Muscle of leg (tissue), 16 donors: ENCODE results near the gene NEURL2. TPM values are rescaled to one million over a fixed set of nuclear protein-coding genes. Genes with fewer than 3 reads are reported as not detected.

Experiments
- DNase-seq: peaks from one replicate; pipeline ENCODE4 v3.0.0; 2013
- H3K27ac ChIP-seq: one replicate; pipeline ENCODE4 v1.5.1; 2013; ENCODE audit warnings: mild to moderate bottlenecking, low read length, control low read depth
- H3K27me3 ChIP-seq: one replicate; pipeline ENCODE4 v1.6.1; 2013; ENCODE audit warnings: low read length; ENCODE audit not compliant: control insufficient read depth, insufficient read depth
- H3K36me3 ChIP-seq: one replicate; pipeline ENCODE4 v1.6.1; 2013; ENCODE audit warnings: low read length; ENCODE audit not compliant: control insufficient read depth, insufficient read depth
- H3K4me1 ChIP-seq: one replicate; pipeline ENCODE4 v1.6.1; 2013; ENCODE audit warnings: low read length; ENCODE audit not compliant: control insufficient read depth, insufficient read depth
- H3K4me3 ChIP-seq: one replicate; pipeline ENCODE4 v1.5.1; 2013; ENCODE audit warnings: low read length, control low read depth
- H3K9me3 ChIP-seq: replicated peaks from 2 replicates; pipeline ENCODE4 v1.6.1; 2013; ENCODE audit warnings: low read depth, low read length; ENCODE audit not compliant: control insufficient read depth
- WGBS: methylation state at CpG from one replicate; pipeline ENCODE4 v1.1.5; 2013; ENCODE audit warnings: missing lambda C conversion rate; ENCODE audit not compliant: insufficient coverage; 5-methylcytosine and 5-hydroxymethylcytosine counted together
- long read RNA-seq, 11 donors: transcript quantifications; one replicate each; lab custom pipeline, GENCODE V29; 2026
- polyA plus RNA-seq, 8 donors: library from polyadenylated mRNA; unstranded; fragments of 120-200 nt; gene quantifications; one replicate each; pipeline versions ENCODE4 v1.2.1 to v1.2.3, GENCODE V29; 2013; ENCODE audit warnings: inconsistent platforms in 1 of 8, low replicate concordance in 1 of 8; ENCODE audit not compliant: insufficient read length in 8 of 8, insufficient read depth in 1 of 8
- total RNA-seq: library from RNA; stranded (reverse); fragments of 120-200 nt; gene quantifications from one replicate; pipeline ENCODE4 v1.2.4, GENCODE V29; 2013

The NEURL2 gene, protein sequence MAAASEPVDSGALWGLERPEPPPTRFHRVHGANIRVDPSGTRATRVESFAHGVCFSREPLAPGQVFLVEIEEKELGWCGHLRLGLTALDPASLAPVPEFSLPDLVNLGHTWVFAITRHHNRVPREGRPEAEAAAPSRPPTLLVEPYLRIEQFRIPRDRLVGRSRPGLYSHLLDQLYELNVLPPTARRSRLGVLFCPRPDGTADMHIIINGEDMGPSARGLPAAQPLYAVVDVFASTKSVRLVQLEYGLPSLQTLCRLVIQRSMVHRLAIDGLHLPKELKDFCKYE
- total RNA-seq = 15.0 TPM
- 10 to 100 TPM; 10.3 to 18.8 (median 16.0) TPM for polyA plus RNA-seq
- long read RNA-seq, donor 1, transcript NEURL2-201 (2 exons, 1,278 nt) = major isoform, 6 of 6 reads
- long read RNA-seq, donor 1, partial matches to known transcripts = 0 of 6 reads
- long read RNA-seq, donor 1, other reads (novel, unspliced or antisense) = 0 of 6 reads
- long read RNA-seq, donor 2 = 0 reads
- long read RNA-seq, donor 3, transcript NEURL2-201 (2 exons, 1,278 nt) = major isoform, 12 of 40 reads
- long read RNA-seq, donor 3, partial matches to known transcripts = 20 of 40 reads
- long read RNA-seq, donor 3, other reads (novel, unspliced or antisense) = 8 of 40 reads
- long read RNA-seq, donor 4, transcript NEURL2-201 (2 exons, 1,278 nt) = major isoform, 5 of 25 reads
- long read RNA-seq, donor 4, partial matches to known transcripts = 20 of 25 reads
- long read RNA-seq, donor 4, other reads (novel, unspliced or antisense) = 0 of 25 reads
- long read RNA-seq, donor 5, transcript NEURL2-201 (2 exons, 1,278 nt) = major isoform, 25 of 25 reads
- long read RNA-seq, donor 5, partial matches to known transcripts = 0 of 25 reads
- long read RNA-seq, donor 5, other reads (novel, unspliced or antisense) = 0 of 25 reads
- long read RNA-seq, donor 6, transcript NEURL2-201 (2 exons, 1,278 nt) = major isoform, 24 of 94 reads
- long read RNA-seq, donor 6, partial matches to known transcripts = 57 of 94 reads
- long read RNA-seq, donor 6, other reads (novel, unspliced or antisense) = 13 of 94 reads
- long read RNA-seq, donor 7, transcript NEURL2-201 (2 exons, 1,278 nt) = major isoform, 16 of 16 reads
- long read RNA-seq, donor 7, partial matches to known transcripts = 0 of 16 reads
- long read RNA-seq, donor 7, other reads (novel, unspliced or antisense) = 0 of 16 reads
- long read RNA-seq, donor 8, partial matches to known transcripts = 0 of 1 reads
- long read RNA-seq, donor 8, other reads (novel, unspliced or antisense) = 0 of 1 reads
- long read RNA-seq, donor 9, transcript NEURL2-201 (2 exons, 1,278 nt) = major isoform, 12 of 12 reads
- long read RNA-seq, donor 9, partial matches to known transcripts = 0 of 12 reads
- long read RNA-seq, donor 9, other reads (novel, unspliced or antisense) = 0 of 12 reads
- long read RNA-seq, donor 10, transcript NEURL2-201 (2 exons, 1,278 nt) = major isoform, 10 of 11 reads
- long read RNA-seq, donor 10, partial matches to known transcripts = 0 of 11 reads
- long read RNA-seq, donor 10, other reads (novel, unspliced or antisense) = 0 of 11 reads
- long read RNA-seq, donor 11, transcript NEURL2-201 (2 exons, 1,278 nt) = major isoform, 10 of 10 reads
- long read RNA-seq, donor 11, partial matches to known transcripts = 0 of 10 reads
- long read RNA-seq, donor 11, other reads (novel, unspliced or antisense) = 0 of 10 reads

DNA sequence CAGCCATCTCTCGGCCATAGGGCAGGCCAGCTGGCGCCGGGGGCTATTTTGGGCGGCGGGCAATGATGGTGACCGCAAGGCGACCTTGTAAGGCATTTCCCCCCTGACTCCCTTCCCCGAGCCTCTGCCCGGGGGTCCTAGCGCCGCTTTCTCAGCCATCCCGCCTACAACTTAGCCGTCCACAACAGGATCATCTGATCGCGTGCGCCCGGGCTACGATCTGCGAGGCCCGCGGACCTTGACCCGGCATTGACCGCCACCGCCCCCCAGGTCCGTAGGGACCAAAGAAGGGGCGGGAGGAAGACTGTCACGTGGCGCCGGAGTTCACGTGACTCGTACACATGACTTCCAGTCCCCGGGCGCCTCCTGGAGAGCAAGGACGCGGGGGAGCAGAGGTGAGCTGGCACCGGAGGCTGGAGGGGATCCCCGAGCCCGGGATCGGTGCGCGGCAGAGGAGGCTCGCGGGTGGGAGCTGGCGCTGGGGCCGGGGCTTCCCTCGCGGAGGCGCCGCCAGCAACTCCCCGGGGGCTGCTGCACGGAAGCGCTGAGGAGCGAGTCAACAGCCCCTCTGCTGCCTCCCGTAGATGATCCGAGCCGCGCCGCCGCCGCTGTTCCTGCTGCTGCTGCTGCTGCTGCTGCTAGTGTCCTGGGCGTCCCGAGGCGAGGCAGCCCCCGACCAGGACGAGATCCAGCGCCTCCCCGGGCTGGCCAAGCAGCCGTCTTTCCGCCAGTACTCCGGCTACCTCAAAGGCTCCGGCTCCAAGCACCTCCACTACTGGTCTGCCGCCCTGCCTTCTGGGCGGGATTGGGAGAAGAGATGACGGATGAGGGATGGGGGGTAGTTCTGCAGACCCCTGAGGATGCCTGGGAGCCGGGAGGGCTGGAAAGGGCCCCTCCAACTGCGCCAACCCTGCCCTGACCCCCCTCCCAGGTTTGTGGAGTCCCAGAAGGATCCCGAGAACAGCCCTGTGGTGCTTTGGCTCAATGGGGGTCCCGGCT, at the start of gene NEURL2, which contains the start of gene CTSA:
NEURL2 (minus strand) TSS at position 224 of the 999 bp plus-strand sequence; CDS start at position 7, 217 bp downstream.
CTSA (plus strand) TSS at position 351 of the 999 bp plus-strand sequence; CDS start at position 585, 234 bp downstream.
- Histone ChIP-seq H3K36me3 (peaks cover 59% of the 10 kb centered on the region), H3K27me3 (no peaks in the 10 kb centered on the region), H3K27ac (peak within 1 kb of the TSS; percentile 94), H3K4me3 (peak within 1 kb of the TSS; percentile 90), H3K4me1 (peaks cover 28% of the 10 kb centered on the region), H3K9me3 (no peaks in the 10 kb centered on the region)
- peak; percentile 97 for DNase-seq
- WGBS = under 1% methylated on average over 72 of the region's 78 CpGs

DNA sequence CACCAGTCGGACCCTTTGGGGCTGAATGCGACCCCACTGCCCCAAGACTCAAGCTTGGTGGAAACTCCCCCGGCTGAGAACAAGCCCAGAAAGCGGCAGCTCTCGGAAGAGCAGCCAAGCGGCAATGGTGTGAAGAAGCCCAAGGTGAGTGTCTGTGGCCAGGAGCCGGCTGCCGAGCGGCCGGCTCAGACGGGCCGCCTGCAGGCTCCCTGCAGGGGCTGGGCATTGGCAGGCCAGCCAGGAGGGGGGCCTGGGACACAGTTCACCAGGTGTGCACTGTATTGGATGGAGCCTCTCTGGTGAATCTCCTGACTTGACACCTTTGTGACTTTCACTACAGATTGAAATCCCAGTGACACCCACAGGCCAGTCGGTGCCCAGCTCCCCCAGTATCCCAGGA, 49.5 kb upstream of the NEURL2 start:
- peaks cover 79% of the 10 kb centered on the region for H3K36me3 ChIP-seq
- no peak overlapping the region for H3K4me3 ChIP-seq
- H3K27me3 ChIP-seq = no peaks in the 10 kb centered on the region
- H3K4me1 ChIP-seq = peaks cover 5% of the 10 kb centered on the region
- no peak for DNase-seq
- no peak overlapping the region for H3K27ac ChIP-seq
- no peaks in the 10 kb centered on the region for H3K9me3 ChIP-seq
- WGBS = 92% methylated on average over 10 of the region's 13 CpGs

DNA sequence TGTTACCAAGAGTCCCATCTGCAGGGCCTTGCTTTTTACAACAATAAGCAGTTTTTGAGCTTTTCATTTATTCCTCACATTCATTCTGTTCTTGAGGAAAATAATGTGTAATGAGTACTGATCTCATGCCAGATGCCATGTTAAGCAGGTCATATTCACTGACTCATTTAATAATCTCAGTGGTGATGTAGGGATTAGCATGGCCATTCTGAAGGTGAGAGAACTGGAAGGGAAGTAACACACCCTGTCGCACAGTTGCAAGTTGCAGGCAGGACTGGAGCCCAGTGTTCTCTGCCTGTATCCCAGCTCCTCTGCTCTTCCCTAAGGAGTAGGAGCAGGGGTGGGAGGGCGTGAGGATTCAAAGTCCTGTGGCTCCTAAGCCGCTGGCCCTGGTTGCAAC, 49.0 kb upstream of the NEURL2 start:
- Histone ChIP-seq H3K36me3 (peaks cover 74% of the 10 kb centered on the region), H3K27ac (no peak overlapping the region), H3K9me3 (no peaks in the 10 kb centered on the region), H3K27me3 (no peaks in the 10 kb centered on the region), H3K4me3 (no peak overlapping the region), H3K4me1 (peaks cover 5% of the 10 kb centered on the region)
- DNase-seq = no peak
- WGBS = 86% methylated on average over 1 of the region's 3 CpGs

DNA sequence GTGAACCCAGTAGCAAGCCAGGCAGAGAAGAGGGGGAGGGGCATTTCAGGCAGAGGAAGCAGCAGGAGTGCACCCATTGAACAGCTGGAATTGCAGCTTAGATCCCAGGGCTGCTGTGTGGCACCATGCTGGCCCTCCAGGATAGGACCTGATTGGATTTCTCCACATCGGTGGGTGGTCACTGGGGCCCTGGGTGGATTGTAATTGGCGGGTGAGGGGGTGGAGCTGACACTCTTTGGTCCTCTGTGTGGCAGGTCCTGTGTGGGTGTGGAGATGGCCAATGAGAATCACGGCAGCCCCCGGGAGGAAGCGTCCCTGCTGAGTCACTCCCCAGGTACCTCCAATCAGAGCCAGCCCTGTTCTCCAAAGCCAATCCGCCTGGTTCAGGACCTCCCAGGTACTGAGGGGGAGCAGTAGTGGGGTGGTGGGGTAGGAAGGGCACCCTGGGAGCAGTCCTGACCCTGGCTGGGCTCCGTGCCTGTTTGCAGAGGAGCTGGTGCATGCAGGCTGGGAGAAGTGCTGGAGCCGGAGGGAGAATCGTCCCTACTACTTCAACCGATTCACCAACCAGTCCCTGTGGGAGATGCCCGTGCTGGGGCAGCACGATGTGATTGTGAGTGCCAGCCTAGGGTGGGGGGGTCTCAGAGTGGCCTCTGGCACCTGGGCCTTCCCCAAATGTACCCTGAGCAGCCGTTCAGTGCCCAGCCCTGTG, 47.9 kb upstream of the NEURL2 start:
- Histone ChIP-seq H3K4me1 (peaks cover 9% of the 10 kb centered on the region), H3K27me3 (no peaks in the 10 kb centered on the region), H3K36me3 (peaks cover 63% of the 10 kb centered on the region), H3K4me3 (no peak overlapping the region), H3K27ac (no peak overlapping the region), H3K9me3 (no peaks in the 10 kb centered on the region)
- WGBS = 89% methylated on average over 5 of the region's 13 CpGs
- no peak for DNase-seq

DNA sequence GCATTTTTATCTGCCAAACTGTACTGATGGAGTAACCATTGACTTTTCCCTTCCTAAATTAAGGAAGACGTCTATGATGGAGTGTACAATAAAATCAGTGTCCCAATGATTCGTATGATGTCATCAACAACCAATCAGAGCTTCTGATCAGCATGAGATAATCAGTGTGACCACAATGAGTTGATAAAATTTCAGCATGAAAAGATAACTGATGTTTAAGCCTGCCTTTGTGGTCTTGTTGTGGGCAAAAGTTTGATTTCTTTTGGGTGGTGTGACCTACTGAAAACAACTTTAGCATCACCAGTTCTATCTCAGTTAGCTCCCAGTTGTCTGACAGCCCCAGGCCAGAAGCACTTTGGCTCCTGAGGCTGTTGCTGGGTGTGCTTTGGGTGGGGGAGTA, 46.8 kb upstream of the NEURL2 start:
- Histone ChIP-seq H3K9me3 (no peaks in the 10 kb centered on the region), H3K4me1 (peaks cover 18% of the 10 kb centered on the region), H3K27me3 (no peaks in the 10 kb centered on the region), H3K4me3 (no peak overlapping the region), H3K27ac (no peak overlapping the region), H3K36me3 (peaks cover 54% of the 10 kb centered on the region)
- no peak for DNase-seq
- WGBS = 100% methylated on average over 1 of the region's 2 CpGs

DNA sequence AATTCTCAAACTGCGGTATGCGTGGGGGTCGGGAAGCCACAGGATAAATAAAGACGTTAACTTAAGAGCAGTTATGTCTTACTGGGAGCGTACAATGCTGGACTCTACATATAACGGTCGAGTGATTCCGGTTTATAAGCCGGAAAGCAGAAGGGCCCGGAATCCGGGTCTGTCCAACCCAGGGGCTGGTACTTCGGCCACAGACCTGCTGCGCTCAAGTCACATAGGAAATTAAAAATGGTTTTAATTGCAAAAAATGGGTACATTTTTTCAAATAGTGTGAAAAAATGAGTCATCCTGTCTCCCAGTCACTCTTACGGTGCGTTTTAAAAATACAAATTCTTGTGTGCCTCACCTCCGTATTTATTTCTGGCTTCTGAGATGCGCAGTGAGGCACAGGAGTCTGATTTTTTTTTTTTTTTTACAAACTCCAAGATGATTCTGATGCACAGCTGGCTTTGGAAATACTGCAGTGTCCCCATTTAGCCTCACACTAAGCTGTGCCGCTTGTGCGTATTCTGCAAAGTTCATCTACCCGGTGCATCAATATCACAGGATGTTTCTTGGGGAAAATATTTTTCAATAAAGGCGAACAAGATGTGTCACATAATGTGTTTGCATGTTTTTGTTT, 44.5 kb upstream of the NEURL2 start:
- DNase-seq = no peak
- Histone ChIP-seq H3K36me3 (peaks cover 39% of the 10 kb centered on the region), H3K4me3 (peak overlapping the region; percentile 65), H3K4me1 (peaks cover 18% of the 10 kb centered on the region), H3K9me3 (no peaks in the 10 kb centered on the region), H3K27ac (peak overlapping the region; percentile 90), H3K27me3 (no peaks in the 10 kb centered on the region)
- WGBS = 0% methylated on average over 13 of the region's 21 CpGs

DNA sequence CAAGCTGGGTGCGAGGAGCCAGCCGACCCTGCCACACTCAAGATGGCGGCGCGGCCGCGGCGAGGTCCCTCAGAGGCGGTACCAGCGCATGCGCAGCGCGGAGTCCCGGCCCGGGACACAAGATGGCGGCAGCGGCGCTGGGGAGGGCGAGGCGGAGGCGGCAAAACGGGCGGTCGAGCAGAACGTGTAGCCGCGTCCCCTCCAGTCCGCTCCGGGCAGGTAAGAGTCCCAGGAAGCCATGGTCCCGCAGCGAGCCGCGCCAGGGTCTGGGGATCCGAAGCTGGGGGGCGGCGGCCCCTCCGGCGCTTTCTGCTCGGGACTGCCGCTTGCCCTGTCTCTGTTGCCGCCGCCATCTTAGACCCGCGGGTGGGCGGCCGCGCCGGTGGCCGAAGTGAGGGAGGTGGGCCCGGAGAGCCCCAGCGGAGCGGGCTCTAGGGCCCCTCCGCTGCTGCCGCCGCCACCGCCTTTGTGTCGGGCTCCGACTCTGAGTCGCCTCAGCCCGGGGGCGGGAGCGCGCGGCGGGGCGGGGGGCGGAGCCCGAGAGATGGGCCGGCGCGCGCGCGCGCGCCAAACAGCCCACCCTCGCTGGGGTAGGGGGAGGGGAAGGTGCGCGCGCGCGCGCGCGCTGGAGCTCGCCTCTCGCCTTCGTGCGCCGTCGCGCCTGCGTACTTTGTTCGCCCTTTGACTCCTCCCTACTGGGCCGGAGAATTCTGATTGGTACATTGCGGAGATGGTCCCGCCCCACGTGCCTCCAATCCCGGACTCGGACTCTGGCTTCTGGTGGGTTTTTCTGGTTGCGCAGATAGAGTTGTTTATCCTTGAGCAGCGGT, 43.8 kb upstream of the NEURL2 start, which contains the start of gene PCIF1:
PCIF1 (plus strand) TSS at position 98 of the 830 bp plus-strand sequence. CDS start 4,317 bp downstream, outside the sequence.
- Histone ChIP-seq H3K4me1 (peaks cover 18% of the 10 kb centered on the region), H3K27ac (peak within 1 kb of the TSS; percentile 100), H3K27me3 (no peaks in the 10 kb centered on the region), H3K4me3 (peak within 1 kb of the TSS; percentile 99), H3K36me3 (peaks cover 32% of the 10 kb centered on the region), H3K9me3 (no peaks in the 10 kb centered on the region)
- peak; percentile 99 for DNase-seq
- under 1% methylated on average over 91 of the region's 102 CpGs for WGBS
